HG03108 (cell line): ENCODE data around the gene PRSS56.
"Not testable (repeated sequence)": the region's sequence is repeated elsewhere in the genome, so short reads cannot be mapped to it uniquely, and the experiment has no call there.

Experiments
- ATAC-seq: cut with Tn5 transposase; IDR thresholded peaks from one replicate; pipeline ENCODE4 v1.9.1; 2021; ENCODE audit warnings: moderate library complexity; ENCODE audit not compliant: unreplicated experiment

The PRSS56 gene

GRCh38 chr2:232568161-232568560, 48.0 kb downstream of the PRSS56 start:
- ATAC-seq = no peak

- ATAC-seq = no peak
These were observed 49.4 kb downstream of the PRSS56 start for GRCh38 chr2:232569541-232569940.

- ATAC-seq = not testable (repeated sequence)
These were observed 50.3 kb downstream of the PRSS56 start for GRCh38 chr2:232570481-232570880.

GRCh38 chr2:232571026-232571474, 50.9 kb downstream of the PRSS56 start:
- no peak for ATAC-seq

- no peak for ATAC-seq
These were observed 52.9 kb downstream of the PRSS56 start for GRCh38 chr2:232573042-232573441.

- ATAC-seq = no peak
These were observed 53.7 kb downstream of the PRSS56 start for GRCh38 chr2:232573771-232574435.

- ATAC-seq = no peak
These were observed 54.7 kb downstream of the PRSS56 start for GRCh38 chr2:232574674-232575403.
